Activated CD8-positive, alpha-beta T cell treated with anti-CD3 and anti-CD28 coated beads for 36 hours (primary cell): ENCODE data around the gene OR6C2. TPM values are rescaled to one million over a fixed set of nuclear protein-coding genes. Genes with fewer than 3 reads are reported as not detected.
"Not testable (repeated sequence)": the region's sequence is repeated elsewhere in the genome, so short reads cannot be mapped to it uniquely, and the experiment has no call there.

ENCODE experiments used
- ATAC-seq: fragments of 200-7000 bp; cut with Tn5 transposase; one replicate; pipeline ENCODE4 v1.10.0; 2021; ENCODE audit warnings: mild to moderate bottlenecking, moderate library complexity
- CTCF ChIA-PET: fragments of 350-600 bp; sonication (Branson Sonifier 250); formaldehyde crosslinking; loops from one replicate; lab custom pipeline; 2021; ENCODE audit warnings: antibody characterized with exemption; lab: Charles Lee
- POLR2A ChIA-PET: fragments of 350-600 bp; sonication (Branson Sonifier 250); formaldehyde crosslinking; loops from one replicate; lab custom pipeline; 2021; ENCODE audit warnings: antibody characterized with exemption; lab: Charles Lee
- DNase-seq: peaks from one replicate; pipeline ENCODE4 v3.0.0-alpha.2; 2020
- H3K27ac Mint-ChIP-seq: one replicate; pipeline ENCODE4 v1.8.0; 2021; ENCODE audit warnings: mild to moderate bottlenecking, mixed read lengths
- H3K27me3 Mint-ChIP-seq: one replicate; pipeline ENCODE4 v1.8.0; 2021; ENCODE audit warnings: mixed read lengths
- H3K36me3 Mint-ChIP-seq: one replicate; pipeline ENCODE4 v1.8.0; 2021; ENCODE audit warnings: low read depth, mixed read lengths
- H3K4me1 Mint-ChIP-seq: one replicate; pipeline ENCODE4 v1.8.0; 2021; ENCODE audit warnings: low read depth, mixed read lengths
- H3K4me3 Mint-ChIP-seq: one replicate; pipeline ENCODE4 v1.8.0; 2021; ENCODE audit warnings: mild to moderate bottlenecking, moderate library complexity, mixed read lengths
- H3K9me3 Mint-ChIP-seq: one replicate; pipeline ENCODE4 v1.8.0; 2021; ENCODE audit warnings: mixed read lengths
- CTCF ChIP-seq: fragments of 200-600 bp; IDR thresholded peaks from one replicate; pipeline ENCODE4 v1.8.0; 2022; ENCODE audit warnings: antibody characterized with exemption, mild to moderate bottlenecking
- intact Hi-C: fragments of 100-400 bp; cut with micrococcal nuclease; formaldehyde crosslinking; loops from one replicate; pipeline ENCODE4 v1.10.0; 2022
- total RNA-seq, 2 experiments: library from RNA; stranded (reverse); gene quantifications; one replicate each; pipeline ENCODE4 v1.2.3, GENCODE V29; 2021

The OR6C2 gene
- total RNA-seq, 2 experiments from 2014 or later = not detected

GRCh38 chr12:55445357-55445756 is 1.5 kb downstream of the OR6C2 start:
- TF ChIP-seq CTCF = no peak
- ChIA-PET POLR2A (no interaction called here), CTCF (interaction anchor here (0.6 to 1.7 kb wide), 2 partner anchors 195 to 211 kb away, joined by 3 to 4 read pairs; no protein-coding TSS in a partner anchor)
- peaks cover 8% of the 10 kb centered on the region for H3K9me3 Mint-ChIP-seq
- intact Hi-C loops = no loop called here
- peaks cover 9% of the 10 kb centered on the region for H3K27me3 Mint-ChIP-seq
- no peaks in the 10 kb centered on the region for H3K4me1 Mint-ChIP-seq
- H3K4me3 Mint-ChIP-seq = no peak overlapping the region
- no peak for DNase-seq
- no peak for ATAC-seq
- H3K27ac Mint-ChIP-seq = no peak overlapping the region
- H3K36me3 Mint-ChIP-seq = no peaks in the 10 kb centered on the region

DNA sequence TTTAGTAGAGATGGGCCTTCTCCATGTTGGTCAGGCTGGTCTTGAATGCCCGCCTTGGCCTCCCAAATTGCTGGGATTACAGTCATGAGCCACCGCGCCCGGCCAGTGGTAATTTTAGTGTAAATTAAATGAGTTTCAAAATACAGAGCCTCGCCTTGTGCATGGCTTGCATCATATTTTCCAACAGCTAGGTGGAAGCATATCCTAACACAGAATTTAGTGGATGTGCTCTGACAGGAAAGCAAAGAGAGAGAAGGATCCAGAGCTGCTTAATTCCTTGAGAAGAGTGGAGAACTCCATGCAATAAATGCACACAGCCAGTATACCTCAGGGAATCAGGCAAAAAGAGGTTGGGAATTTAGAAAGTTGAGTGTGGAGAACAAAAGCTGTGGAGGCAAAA is 2.5 kb downstream of the OR6C2 start:
- Mint-ChIP-seq H3K4me1 (no peaks in the 10 kb centered on the region), H3K4me3 (no peak overlapping the region), H3K27me3 (peaks cover 8% of the 10 kb centered on the region), H3K27ac (no peak overlapping the region), H3K36me3 (no peaks in the 10 kb centered on the region), H3K9me3 (peaks cover 3% of the 10 kb centered on the region)
- no peak for ATAC-seq
- POLR2A ChIA-PET = no interaction called here
- CTCF ChIA-PET = interaction anchor here (1.0 kb wide), 1 partner anchor 210 kb away, joined by 3 read pairs; no protein-coding TSS in a partner anchor
- DNase-seq = no peak
- no peak for TF ChIP-seq CTCF
- intact Hi-C loops = no loop called here

GRCh38 chr12:55448825-55449224 is 4.9 kb downstream of the OR6C2 start:
- H3K36me3 Mint-ChIP-seq = no peaks in the 10 kb centered on the region
- H3K27me3 Mint-ChIP-seq = peaks cover 16% of the 10 kb centered on the region
- ATAC-seq (no peak), DNase-seq (no peak)
- POLR2A ChIA-PET = no interaction called here
- no peaks in the 10 kb centered on the region for H3K9me3 Mint-ChIP-seq
- H3K4me3 Mint-ChIP-seq = no peak overlapping the region
- H3K4me1 Mint-ChIP-seq = no peaks in the 10 kb centered on the region
- H3K27ac Mint-ChIP-seq = no peak overlapping the region
- no peak for TF ChIP-seq CTCF
- intact Hi-C loops = no loop called here
- CTCF ChIA-PET = interaction anchor here (1.0 to 1.4 kb wide), 2 partner anchors 13 to 207 kb away, joined by 3 read pairs; no protein-coding TSS in a partner anchor

DNA sequence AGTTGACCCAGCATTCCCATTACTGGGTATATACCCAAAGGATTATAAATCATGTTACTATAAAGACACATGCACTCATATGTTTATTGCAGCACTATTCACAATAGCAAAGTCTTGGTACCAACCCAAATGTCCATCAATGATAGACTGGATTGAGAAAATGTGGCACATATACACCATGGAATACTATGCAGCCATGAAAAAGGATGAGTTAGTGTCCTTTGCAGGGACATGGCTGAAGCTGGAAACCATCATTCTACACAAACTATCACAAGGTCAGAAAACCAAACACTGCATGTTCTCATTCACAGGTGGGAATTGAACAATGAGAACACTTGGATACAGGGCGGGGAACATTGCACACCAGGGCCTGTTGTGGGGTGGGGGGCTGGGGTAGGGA is 21.1 kb downstream of the OR6C2 start:
- H3K9me3 Mint-ChIP-seq, ATAC-seq, POLR2A ChIA-PET, DNase-seq, H3K27ac Mint-ChIP-seq, intact Hi-C loops, H3K4me1 Mint-ChIP-seq, H3K4me3 Mint-ChIP-seq, CTCF ChIA-PET, H3K36me3 Mint-ChIP-seq: not testable (repeated sequence)
- H3K27me3 Mint-ChIP-seq = peaks cover 28% of the 10 kb centered on the region

- Mint-ChIP-seq H3K4me3 (no peak overlapping the region), H3K9me3 (peaks cover 1% of the 10 kb centered on the region), H3K27ac (no peak overlapping the region), H3K36me3 (no peaks in the 10 kb centered on the region), H3K4me1 (no peaks in the 10 kb centered on the region), H3K27me3 (peaks cover 20% of the 10 kb centered on the region)
- no peak for TF ChIP-seq CTCF
- no peak for ATAC-seq
- DNase-seq = no peak
- CTCF ChIA-PET = no interaction called here
- intact Hi-C loops = no loop called here
- POLR2A ChIA-PET = no interaction called here
Measured at GRCh38 chr12:55467836-55468235, 24.0 kb downstream of the OR6C2 start.
